GM18499 (cell line): ENCODE results near the gene DIAPH1.

Source experiments
- ATAC-seq: cut with Tn5 transposase; IDR thresholded peaks from one replicate; pipeline ENCODE4 v1.9.1; 2021; ENCODE audit warnings: moderate number of reproducible peaks; ENCODE audit not compliant: insufficient read depth, unreplicated experiment

Gene DIAPH1

DNA sequence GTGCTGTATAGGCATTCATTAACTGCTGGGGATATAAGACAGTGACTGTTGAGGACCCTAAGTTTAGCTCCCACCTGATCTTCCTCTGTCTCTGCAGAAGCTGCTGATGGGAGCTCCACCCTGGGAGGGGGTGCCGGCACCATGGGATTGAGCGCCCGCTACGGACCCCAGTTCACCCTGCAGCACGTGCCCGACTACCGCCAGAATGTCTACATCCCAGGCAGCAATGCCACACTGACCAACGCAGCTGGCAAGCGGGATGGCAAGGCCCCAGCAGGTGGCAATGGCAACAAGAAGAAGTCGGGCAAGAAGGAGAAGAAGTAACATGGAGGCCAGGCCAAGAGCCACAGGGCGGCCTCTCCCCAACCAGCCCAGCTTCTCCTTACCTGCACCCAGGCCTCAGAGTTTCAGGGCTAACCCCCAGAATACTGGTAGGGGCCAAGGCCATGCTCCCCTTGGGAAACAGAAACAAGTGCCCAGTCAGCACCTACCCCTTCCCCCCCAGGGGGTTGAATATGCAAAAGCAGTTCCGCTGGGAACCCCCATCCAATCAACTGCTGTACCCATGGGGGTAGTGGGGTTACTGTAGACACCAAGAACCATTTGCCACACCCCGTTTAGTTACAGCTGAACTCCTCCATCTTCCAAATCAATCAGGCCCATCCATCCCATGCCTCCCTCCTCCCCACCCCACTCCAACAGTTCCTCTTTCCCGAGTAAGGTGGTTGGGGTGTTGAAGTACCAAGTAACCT lies 107.8 kb downstream of the DIAPH1 start:
- peak; percentile 21 for ATAC-seq

DNA sequence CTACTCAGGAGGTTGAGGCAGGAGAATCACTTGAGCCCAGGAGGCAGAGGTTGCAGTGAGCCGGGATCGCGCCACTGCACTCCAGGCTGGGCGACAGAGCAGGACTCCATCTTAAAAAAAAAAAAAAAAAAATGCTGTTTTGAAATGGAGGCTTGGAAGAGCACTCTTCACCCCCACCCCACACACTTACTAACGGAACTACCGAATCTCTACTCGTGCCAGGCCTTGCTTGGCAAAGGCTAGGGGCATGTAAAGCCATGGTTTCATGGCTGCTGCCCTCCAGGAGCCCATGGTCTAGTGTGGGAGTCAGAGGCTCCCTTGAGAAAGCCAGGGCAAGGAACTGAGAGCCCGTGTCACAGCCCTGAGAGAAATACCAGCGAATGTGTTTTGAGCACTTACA lies 108.6 kb downstream of the DIAPH1 start:
- ATAC-seq, result no peak

GRCh38 chr5:141508798-141509611 lies 109.8 kb downstream of the DIAPH1 start:
- no peak for ATAC-seq

- ATAC-seq, result no peak
Measured at GRCh38 chr5:141508440-141508797, 110.4 kb downstream of the DIAPH1 start.

GRCh38 chr5:141507387-141508091 lies 111.3 kb downstream of the DIAPH1 start:
- no peak for ATAC-seq

GRCh38 chr5:141506381-141507155 lies 112.2 kb downstream of the DIAPH1 start:
- no peak for ATAC-seq

DNA sequence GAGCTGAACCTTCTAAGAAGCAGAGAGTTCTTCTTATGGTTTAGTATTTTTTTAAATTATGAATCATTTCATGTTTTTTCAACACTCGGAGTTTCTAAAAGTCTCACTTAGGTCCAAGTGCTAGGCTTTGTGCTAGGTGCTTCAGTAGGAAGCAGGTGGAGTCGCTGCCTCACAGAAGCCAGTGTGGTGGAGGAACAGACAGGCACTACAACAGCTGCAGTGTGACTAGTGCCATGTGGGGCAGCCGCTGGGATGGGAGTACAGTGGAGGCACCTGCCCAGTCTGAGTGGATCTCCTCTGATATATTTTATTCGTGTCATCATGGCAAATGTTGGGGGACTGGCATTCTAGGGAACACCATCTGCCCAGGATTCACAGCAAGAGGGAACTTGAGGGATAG lies 114.6 kb downstream of the DIAPH1 start:
- ATAC-seq, result no peak

GRCh38 chr5:141503681-141504080 lies 115.1 kb downstream of the DIAPH1 start:
- no peak for ATAC-seq

GRCh38 chr5:141501761-141502160 lies 117.0 kb downstream of the DIAPH1 start:
- no peak for ATAC-seq

GRCh38 chr5:141496038-141496437 lies 122.8 kb downstream of the DIAPH1 start:
- no peak for ATAC-seq

- ATAC-seq, result no peak
Measured at GRCh38 chr5:141495453-141495811, 123.4 kb downstream of the DIAPH1 start.

- no peak for ATAC-seq
Measured at GRCh38 chr5:141494761-141495452, 123.9 kb downstream of the DIAPH1 start.

GRCh38 chr5:141493500-141494422 lies 125.0 kb downstream of the DIAPH1 start:
- ATAC-seq, result no peak

GRCh38 chr5:141492168-141492885 lies 126.5 kb downstream of the DIAPH1 start:
- ATAC-seq, result no peak

DNA sequence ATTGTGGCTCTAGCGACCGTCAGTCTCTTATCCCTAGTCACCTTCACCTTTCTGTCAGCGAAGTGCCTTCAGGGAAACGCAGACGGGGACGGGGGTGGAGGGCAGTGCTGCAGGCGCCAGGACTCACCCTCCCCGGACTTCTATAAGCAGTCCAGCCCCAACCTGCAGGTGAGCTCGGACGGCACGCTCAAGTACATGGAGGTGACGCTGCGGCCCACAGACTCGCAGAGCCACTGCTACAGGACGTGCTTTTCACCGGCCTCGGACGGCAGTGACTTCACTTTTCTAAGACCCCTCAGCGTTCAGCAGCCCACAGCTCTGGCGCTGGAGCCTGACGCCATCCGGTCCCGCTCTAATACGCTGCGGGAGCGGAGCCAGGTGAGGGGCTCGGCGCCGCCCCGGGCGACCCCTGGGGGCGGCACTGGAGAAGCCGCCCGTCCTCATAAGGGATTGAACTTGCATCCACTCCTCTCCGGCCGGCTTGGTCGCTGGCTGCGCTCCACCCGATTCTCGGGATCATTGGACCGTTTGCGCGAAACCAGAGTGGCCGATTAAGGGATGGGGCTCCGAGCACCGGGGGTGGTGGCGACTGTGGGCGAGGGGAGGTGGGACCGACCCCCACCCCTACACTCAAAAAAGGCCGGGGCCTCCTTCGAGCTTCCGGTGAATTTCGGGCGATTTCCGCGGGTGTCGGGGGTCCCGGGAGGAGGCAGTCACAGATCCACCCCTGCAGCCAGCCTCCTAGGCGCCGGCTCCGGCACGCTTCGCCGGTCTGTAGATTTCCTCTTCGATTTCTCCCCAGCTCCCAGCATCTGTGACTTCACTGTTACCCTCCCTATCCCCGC lies 127.3 kb downstream of the DIAPH1 start:
- ATAC-seq, result no peak

- no peak for ATAC-seq
Measured at GRCh38 chr5:141490771-141491170, 128.0 kb downstream of the DIAPH1 start.

DNA sequence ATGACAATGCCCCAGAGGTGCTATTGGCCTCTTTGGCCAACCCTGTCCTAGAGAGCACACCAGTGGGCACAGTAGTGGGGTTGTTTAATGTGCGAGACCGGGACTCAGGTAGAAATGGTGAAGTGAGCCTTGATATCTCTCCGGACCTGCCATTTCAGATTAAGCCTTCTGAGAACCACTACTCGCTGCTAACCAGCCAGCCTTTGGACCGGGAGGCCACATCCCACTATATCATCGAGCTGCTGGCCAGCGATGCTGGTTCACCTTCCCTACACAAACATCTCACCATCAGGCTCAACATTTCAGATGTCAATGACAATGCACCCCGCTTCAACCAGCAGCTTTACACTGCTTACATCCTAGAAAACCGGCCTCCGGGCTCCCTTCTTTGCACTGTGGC lies 128.5 kb downstream of the DIAPH1 start:
- ATAC-seq, result no peak
